ENCODE measurements around the gene NFIL3. TPM values are rescaled to one million over a fixed set of nuclear protein-coding genes. Genes with fewer than 3 reads are reported as not detected.
A peak's percentile ranks its signal among the peaks of the same experiment; 100 is the strongest.

The NFIL3 gene
- total RNA-seq, 1 donor: 9.7 TPM

GRCh38 chr9:91361291-91362050 is 62.2 kb downstream of the NFIL3 start, which contains the start of gene AUH:
AUH (minus strand) TSS chr9:91361918; CDS start chr9:91361889, 29 bp downstream.
- DNase-seq (ENCODE audit: low read depth in 2 of 3, low spot score in 2 of 3): peak; percentile 77 to 87 (median 86)

GRCh38 chr9:91360551-91361290 is 62.9 kb downstream of the NFIL3 start:
- no peak for DNase-seq (ENCODE audit: low read depth in 2 of 3, low spot score in 2 of 3)

GRCh38 chr9:91359734-91360470 is 63.7 kb downstream of the NFIL3 start:
- DNase-seq (ENCODE audit: low read depth in 2 of 3, low spot score in 2 of 3): no peak

- DNase-seq (ENCODE audit: low read depth in 2 of 3, low spot score in 2 of 3): no peak
These were observed 64.5 kb downstream of the NFIL3 start for GRCh38 chr9:91359083-91359482.

Other genes with a start within 250 kb of the NFIL3 start
- gene AUH, start 61.9 kb downstream of the NFIL3 start, total RNA-seq: 14.5 TPM